RPMI8226 (cell line): Measurements from ENCODE around the gene FAM50B.

ENCODE experiments used
- DNase-seq: peaks from one replicate; pipeline ENCODE4 v3.0.0-alpha.2; 2015

FAM50B gene

DNA sequence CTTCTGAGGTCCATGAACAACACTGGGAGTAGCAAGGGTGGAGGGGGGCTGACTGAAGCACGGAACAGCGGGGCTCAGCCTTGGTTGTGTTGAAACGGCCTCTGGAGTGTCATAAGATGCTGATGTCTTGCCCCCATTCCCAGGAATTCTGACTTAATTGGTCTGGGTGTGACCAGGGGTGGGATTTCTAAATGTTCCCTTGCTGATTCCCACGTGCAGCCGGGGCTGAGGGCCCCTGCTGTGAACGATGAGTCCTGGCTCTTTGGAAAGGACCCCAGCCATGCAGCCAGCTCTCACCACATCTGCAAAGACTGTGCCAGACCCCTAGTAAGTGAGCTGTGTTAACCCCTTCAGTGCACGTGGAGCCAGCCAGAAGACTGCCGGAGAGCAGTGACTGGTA lies 28.6 kb upstream of the FAM50B start:
- DNase-seq, result no peak

DNA sequence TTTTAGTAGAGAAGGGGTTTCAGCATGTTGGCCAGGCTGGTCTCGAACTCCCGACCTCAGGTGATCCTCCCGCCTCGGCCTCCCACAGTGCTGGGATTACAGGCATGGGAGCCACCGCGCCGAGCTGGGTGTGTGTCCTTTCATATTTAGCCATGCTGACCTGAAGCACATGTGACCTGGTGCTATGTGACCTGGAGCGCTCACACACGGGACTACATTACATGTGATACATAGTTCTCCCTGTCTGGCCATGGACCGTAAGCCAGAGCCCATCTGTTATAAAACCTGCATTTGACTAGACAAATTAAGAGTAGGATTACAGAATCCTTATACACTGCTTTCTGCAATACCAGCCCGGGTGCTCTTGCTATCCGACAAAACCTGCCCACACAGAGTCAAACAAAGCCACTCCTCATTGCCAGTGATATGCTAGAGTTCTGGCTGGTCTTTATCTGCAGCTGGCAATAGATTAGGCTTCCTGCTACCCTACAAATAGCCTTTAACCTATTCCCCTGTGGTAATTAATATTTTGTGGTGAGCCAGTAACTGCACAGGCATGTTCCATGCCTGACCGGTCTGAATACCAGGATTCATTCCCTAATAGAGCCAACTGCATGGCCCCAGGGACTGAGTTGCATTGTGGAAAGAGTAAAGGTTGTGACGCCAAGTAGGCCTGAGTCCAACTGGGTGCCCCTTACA lies 26.3 kb upstream of the FAM50B start:
- DNase-seq, result no peak

DNA sequence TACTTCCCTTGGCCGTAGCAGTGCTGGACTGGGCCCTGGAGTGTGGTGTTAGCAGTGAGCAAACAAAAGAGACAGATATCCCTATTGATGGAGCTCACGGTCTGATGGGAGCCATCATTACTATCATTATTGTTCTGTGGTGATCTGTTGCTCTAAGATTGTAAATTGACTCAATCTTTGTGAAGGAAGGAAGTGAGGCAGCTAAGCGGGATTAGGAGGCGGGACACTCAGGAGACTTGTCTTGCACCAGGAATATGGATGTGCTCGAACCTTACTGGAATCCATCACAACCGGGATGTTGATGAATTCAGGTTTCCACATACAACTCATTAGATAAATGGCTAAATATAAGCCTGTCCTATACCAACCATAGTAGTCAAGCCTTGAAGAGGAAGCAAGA lies 25.5 kb upstream of the FAM50B start:
- no peak for DNase-seq

DNA sequence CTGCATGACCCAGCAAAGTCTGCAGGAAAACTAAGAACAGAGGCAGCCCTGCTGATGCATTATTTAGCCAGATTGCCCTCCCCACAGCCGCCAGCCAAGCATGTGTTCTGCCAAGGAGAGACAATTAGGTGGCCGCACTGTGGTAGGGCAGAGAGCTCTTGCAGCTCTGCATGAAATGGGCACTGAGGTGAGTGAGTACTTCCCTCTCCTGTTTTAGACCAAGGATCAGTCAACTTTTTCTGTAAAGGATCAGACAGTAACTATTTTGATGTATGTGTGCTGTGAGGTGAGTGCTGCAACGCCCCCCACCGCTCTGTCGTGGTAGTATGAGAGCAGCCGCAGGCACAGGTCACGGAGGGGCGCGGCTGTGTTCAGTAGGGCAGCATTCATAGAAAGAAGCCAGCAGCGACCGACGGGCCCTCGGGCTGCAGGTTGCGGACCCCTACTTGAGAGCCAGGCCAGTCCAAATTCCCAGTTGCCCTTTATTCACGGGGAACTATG lies 23.8 kb upstream of the FAM50B start:
- DNase-seq, result no peak

DNA sequence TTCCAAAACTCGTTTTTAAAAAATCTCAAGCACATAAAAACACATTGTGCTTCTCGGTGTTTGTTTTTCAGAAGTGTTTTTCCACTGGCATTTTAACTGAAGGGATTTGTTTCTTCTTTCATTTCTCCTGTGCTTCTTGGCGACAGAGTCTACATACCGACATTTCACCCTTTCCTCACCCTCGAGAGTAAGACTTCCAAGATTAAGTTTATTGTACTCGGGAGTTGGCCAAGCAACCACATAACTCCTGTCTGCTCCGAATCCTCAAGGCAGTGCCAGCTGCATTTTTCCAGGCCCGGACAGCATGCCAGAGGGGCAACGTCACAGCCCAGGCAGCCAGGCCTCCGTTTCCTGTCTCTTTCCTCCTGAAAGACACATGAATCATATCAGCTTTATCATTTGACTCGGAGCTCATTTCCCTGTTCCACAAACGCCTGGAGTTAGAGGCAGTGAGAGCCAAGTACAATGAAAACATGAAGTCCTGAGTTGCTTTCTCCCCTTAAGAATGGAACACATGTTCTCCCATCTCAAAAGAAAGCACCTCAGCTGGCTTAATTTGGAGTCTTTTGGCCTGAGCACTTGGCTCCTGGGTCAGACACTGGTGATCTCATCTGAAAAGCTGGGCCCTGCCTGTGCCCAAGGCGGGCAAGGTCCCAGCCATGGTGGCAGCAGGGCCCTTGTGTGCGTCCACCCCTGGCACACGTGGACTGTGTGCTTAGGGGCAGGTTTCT lies 23.2 kb upstream of the FAM50B start:
- no peak for DNase-seq

DNA sequence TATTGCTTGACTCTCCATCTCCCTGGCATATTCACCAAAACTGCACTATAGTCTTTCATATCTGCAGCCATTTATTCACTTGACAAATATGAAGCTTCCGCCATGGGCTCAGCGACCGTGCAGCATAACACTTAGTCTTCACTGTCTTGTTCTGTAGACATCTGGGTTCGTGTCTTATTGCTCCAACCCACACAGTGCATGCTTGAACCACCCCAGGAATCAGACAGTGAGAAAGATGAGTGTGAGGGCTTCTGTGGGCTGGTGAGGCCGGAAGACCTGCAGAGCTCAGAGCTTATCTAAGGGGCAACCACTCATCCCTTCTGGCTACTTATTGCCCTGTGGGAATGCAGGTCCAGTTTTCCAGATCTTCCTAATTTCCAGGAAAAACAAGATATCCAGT lies 19.9 kb upstream of the FAM50B start:
- DNase-seq, result no peak

DNA sequence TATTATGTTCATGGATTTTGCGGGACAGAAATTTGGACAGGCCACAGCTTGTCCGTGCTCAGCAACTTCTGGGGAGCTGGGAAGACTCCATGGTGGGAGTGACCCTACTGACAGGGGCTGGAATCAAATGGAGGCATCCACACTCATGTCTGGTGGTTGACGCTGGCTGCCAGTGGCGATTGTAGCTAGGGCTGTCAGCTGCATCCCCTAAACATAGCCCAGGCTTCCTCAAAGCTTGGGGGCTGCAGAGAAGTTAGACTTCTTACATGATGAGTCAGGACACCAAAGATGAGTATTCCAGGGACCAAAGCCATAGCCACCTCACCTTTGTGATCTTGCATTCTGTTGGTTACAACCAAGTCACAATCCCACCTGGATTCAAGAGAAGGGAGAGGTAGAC lies 18.4 kb upstream of the FAM50B start:
- no peak for DNase-seq

DNA sequence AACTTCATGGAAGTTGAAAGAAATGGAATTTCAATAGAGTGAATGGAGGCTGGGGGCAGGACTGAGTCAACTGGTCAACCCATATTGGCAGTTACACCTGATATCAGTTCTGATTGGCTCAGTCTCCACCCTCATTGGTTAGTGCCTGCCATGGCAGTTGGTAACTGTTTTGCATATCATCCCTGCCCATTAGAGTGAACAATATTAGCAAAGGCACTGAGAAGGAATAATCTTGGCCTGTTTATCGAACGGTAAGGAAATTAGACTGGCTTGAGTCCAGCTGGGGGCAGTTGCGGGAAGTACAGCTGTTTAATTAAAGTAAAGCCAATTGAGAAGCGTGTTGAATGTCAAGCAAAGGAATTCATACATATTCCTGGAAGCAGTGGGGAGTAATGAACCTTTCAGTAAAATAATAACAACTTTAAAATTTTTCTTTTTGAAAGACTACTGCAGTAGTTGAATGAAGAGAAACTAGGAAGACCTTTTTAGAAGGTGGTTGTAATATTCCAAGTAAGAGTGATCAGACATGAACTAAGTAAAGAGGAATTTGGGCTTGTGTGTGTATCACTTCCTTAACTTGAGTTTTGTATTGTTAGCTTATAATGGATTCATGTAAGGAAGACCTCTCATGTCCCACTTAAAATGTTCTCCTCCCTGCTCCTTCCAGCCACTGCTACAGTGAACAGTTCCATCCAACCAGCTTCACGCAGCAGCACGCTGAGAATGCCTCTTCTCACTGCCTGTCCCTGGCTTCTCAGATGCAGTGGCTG lies 17.2 kb upstream of the FAM50B start:
- no peak for DNase-seq

DNA sequence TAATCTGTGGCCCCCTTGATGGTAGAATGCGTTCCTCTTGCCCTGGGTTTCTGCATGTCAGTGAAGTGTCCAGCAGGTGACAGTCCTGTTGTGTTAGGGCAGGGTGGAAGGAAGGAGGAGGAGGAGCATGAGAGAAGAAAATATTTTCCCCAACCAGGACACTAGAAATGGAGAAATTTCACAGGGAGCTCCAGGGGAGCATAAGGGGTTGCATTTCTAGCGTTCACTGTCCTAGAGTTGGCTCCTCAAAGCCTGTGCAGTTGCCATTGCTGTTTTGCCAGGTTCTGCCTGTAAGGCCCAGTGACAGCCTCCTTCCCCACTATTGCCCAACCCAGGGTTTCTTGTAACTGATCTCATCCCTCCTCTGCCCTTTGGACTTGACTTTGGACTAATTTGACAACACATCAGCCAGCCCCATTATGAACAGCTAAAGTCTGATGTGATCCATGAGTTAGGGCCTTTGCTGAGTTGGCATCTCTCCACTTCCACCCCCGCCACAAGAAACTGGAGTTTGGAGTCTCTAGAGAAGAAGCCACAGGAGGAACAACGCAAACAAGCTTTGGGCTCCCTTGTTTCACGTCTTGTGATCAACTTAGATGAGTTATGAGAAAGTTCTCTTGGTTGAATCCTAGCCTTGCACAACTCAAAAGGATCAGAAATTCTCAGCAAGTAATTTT lies 14.0 kb upstream of the FAM50B start:
- no peak for DNase-seq

DNA sequence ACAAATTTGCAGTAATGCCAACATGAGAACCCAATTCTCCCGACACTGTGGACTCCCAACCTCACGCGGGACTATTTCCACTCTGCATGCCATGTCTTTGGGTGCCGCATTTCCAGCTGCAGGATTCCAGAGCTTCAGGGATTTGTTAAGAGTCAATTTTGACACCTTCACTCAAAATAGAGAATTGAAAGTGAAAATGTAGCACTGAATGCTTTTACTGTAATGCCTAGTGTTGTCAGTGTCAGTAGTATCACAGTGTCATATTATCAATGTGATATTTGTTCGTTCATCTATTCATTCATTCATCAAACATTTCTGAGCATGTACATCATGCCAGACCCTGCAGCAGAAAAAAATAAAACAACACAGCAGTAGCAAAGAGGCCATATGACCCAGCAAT lies 13.4 kb upstream of the FAM50B start:
- no peak for DNase-seq

DNA sequence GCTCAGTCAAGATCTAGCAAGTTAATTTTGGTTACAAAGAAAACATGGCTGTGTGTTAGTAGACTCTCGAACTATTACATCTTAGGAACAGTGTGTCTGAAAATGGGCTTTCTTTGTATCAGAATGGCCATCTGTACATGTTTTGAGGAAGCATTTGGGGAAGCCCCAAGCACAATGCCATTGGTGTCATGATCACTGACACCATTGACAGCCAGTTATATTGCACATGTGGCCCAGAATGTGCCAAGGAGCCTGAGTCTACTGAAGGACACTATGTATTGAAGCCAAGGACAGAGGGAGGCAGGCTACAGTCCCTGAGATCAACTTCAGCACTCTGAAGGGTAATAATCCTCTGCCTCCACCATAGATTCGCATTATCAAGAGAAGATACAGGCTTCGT lies 12.6 kb upstream of the FAM50B start:
- no peak for DNase-seq

DNA sequence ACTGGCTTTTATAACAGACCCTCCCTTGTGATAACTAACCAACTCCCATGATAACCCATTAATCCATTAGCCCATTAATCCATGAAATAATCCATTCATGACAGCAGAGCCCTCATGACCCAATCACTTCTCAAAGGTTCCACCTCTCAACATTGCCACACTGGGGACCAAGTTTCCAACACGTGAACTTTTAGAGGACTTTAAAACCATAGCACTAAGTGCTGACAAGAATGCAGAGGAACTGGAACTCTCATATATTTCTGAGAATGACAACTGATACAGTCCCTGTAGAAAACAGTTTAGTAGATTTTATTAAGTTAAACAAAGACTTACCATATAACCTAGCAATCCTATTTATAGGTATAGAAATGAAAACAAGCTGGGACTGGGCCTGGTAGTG lies 11.4 kb upstream of the FAM50B start:
- DNase-seq, result no peak

DNA sequence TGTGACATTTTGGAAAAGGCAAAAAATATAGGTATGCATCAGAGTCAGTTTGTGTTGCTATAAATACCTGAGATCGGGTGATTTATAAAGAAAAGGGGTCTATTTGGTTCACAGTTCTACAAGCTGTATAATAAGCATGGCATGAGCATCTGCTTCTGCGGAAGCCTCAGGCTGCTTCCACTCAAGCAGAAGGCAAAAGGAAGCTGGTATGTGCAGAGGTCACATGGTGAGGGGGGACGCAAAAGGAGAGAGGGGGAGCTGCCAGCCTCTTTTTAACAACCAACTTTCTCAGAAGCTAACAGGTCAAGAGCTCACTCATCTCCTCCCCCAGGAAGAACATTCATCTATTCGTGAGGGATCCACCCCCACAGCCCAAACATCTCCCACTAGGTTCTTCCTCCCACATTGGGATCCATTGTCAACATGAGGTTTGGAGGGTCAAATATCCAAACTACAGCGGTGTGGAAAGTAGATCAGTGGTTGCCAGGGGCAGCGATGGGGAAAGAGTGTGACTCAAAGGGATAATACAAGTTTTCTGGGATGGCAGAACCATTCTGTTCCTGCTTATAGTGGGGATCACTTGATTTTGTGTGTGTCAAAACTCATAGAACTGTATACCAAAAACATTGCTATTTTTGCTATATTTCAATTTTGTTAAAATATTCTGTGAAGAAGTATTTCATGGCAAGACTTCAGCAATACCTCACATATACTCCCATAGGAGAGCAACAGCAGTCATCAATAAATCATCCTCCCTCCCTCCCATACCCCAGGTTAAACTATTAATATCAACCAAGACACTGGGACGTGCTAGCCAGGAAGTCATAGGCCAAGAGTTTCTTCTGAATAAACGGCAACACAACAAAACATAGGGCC lies 9.9 kb upstream of the FAM50B start:
- no peak for DNase-seq

DNA sequence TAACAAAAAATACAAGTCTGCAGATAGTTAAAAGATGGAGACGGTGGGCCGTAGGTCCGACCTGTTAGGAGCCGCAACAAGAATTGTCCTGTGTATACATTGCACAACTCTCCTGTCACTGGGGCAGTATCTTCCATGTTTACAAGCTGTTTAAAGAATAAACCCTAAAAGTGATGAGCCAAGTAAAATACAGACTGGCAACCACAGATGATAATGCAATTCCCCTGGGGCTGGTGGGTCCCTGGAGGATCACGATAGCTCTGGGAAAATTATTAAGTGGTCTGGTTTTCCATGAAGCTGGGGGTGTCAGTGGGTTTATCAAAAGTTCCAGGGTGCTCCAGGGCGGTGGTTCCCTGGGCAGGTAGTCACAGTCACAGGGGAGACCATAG lies 8.1 kb upstream of the FAM50B start:
- no peak for DNase-seq

DNA sequence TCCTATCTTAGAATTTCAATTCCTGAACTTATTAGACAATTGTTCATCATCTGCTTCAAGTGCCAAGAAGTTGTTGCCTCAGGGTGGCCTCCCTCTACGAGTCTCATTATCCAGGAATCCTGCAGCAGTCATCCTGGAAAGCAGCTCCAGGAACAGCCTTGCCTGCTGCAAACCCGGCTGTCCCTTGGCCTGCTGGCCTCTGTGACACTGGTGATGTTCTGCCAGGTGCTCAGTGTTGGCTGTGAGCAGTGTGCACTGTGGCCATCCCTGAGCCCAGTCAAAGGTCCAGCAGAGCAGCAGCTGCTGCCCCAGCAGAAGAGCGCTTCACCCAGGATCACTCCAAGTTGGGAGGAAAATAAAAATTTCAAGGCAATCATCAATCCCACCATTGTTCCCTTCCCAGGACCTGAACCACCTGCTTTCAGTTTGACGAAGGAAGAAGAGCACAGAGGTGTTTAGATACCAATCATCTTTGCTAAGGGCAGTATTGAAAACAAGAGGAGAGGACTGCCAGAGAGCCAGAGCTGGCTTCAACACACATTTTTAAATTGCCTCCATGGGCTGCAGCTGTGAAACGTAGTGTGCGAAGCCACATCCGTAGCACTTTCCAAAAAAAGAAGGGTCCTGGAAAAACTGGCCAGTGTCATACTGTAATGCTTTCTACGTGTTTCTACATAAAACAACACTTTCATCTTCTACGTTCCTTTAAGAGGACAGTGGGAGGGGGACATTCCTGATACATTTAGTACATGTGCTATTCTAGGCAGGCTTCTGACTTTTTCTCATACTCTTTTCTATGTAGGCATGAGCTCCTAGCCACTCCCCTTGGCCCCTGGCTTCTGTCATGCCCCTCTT lies 7.2 kb upstream of the FAM50B start:
- no peak for DNase-seq

DNA sequence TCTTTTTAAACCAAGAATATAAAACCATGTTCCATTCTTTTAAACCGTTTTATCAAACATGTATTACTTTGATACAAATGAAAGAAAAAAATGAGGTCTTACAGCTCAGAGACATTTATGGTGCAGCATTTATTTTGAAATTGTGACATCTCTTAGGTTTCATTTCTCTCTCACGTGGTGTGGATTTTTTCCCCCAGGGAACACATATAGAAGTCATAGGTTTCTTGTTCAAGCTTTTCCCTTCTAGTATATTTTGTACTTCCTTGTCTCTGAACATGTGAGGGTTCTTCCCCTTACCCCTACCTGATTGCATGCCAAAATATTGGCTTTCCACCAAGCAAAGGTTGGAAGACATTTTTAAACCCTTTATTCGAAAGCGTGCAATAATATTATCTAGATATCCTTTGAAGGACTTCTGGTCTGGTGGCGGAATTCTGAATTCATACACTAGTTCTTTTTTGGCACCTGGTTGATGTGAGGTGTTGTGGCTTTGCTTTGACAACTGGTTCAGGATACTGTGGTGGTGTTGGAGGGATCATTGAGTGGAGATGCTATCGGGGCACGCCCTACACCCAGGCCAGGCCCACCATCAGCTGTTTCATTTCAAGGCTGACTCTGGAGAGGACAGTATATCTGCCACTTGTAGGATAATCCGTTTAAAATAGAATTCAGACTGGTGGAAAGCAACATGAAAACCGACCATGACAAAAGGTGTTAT lies 5.6 kb upstream of the FAM50B start:
- no peak for DNase-seq

DNA sequence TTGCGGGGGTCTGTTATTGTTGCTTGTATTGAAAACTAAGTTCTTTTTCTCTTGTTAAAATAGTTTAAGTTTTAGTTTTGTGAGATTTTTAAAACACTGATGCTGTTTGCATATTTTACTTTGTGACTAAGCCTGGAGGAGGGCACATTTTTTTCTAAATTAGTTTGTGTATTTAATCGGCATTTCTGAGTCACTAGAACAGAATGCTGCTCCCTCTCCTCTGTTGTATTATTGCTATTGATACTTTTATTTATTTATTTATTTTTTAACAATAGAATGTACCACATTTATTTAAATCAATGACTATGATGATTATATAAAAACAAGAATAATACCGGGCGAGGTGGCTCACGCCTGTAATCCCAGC lies 5.1 kb upstream of the FAM50B start:
- DNase-seq, result no peak

DNA sequence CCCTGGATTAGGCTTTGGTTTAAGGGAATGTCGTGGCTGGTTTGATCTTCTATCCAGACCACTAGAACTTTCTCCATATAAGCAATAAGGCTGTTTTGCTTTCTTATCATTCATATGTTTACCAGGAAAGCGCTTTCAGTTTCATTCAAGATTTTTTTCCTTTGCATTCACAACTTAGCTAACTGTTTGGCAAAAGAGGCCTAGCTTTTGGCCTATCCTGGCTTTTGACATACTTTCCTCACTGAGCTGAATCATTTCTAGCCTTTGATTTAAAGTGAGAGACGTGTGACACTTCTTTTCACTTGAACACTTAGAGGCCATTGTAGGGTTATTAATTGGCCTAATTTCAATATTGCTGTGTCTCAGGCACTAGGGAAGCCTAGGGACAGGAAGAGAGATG lies 1.7 kb upstream of the FAM50B start:
- peak; percentile 42 for DNase-seq

DNA sequence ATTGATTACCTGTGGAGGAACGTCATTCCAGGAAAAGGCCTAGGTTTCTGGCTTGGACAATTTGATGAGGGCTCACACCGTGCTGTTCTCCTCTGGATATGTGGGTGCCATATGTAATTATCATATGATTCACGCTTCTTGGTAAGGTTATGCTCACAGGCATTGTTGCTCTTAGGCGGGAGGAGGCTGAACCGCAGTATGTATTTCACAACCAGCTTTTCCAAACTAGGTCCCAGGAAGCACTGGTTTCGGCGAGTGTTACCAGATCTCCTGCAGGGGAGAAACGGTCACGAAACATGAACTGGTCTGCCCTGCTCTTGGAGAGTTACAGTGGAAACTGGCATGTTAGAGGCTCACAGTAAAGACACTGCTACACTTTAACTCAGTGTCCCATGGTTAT lies 793 bp upstream of the FAM50B start:
- no peak for DNase-seq

DNA sequence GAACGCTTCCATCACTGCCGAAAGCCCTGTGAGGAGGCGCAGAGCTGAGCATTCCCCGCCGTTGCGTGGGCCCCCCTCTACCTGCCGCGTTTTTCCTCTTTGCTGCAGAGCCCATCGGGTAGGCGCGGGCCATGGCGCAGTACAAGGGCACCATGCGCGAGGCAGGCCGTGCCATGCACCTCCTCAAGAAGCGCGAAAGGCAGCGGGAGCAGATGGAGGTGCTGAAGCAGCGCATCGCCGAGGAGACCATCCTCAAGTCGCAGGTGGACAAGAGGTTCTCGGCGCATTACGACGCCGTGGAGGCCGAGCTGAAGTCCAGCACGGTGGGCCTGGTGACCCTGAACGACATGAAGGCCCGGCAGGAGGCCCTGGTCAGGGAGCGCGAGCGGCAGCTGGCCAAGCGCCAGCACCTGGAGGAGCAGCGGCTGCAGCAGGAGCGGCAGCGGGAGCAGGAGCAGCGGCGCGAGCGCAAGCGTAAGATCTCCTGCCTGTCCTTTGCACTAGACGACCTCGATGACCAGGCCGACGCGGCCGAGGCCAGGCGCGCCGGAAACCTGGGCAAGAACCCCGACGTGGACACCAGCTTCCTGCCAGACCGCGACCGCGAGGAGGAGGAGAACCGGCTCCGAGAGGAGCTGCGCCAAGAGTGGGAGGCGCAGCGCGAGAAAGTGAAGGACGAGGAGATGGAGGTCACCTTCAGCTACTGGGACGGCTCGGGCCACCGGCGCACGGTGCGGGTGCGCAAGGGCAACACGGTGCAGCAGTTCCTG lies 693 bp downstream of the FAM50B start:
- no peak for DNase-seq
